RWPE1 (cell line): ENCODE data around the gene EPM2A.

Experiments
- CTCF ChIA-PET: fragments of 350-600 bp; sonication (Branson Sonifier 250); formaldehyde crosslinking; extraction: SDS; loops from one replicate; lab custom pipeline; 2021; lab: Yijun Ruan, JAX
- POLR2A ChIA-PET: fragments of 400-600 bp; formaldehyde crosslinking; extraction: SDS; loops from one replicate; lab custom pipeline; 2020; ENCODE audit warnings: antibody characterized with exemption; ENCODE audit not compliant: low non-redundant PET; lab: Yijun Ruan, JAX
- DNase-seq: peaks from one replicate; pipeline ENCODE4 v3.0.0; 2012; ENCODE audit warnings: low spot score
- H3K27ac ChIP-seq: fragments of 450-650 bp; 2 replicates; pipeline ENCODE4 v1.5.1; 2017
- CTCF ChIP-seq: fragments of 450-650 bp; conservative IDR thresholded peaks from 2 replicates; pipeline ENCODE4 v1.5.1; 2017; ENCODE audit warnings: low read depth, mild to moderate bottlenecking

EPM2A gene

GRCh38 chr6:145715426-145715825 lies 19.9 kb downstream of the EPM2A start:
- CTCF ChIA-PET, result no interaction called here
- POLR2A ChIA-PET, result no interaction called here
- no peak for DNase-seq
- no peak overlapping the region for H3K27ac ChIP-seq
- no peak for TF ChIP-seq CTCF

GRCh38 chr6:145714731-145715130 lies 20.6 kb downstream of the EPM2A start:
- TF ChIP-seq CTCF, result no peak
- no peak for DNase-seq
- H3K27ac ChIP-seq, result no peak overlapping the region
- POLR2A ChIA-PET, result no interaction called here
- CTCF ChIA-PET, result no interaction called here

GRCh38 chr6:145713773-145714172 lies 21.5 kb downstream of the EPM2A start:
- ChIA-PET CTCF (interaction anchor here (0.6 kb wide), 1 partner anchor 339 kb away, joined by 3 read pairs; no protein-coding TSS in a partner anchor), POLR2A (no interaction called here)
- TF ChIP-seq CTCF, result no peak
- no peak overlapping the region for H3K27ac ChIP-seq
- DNase-seq, result no peak

DNA sequence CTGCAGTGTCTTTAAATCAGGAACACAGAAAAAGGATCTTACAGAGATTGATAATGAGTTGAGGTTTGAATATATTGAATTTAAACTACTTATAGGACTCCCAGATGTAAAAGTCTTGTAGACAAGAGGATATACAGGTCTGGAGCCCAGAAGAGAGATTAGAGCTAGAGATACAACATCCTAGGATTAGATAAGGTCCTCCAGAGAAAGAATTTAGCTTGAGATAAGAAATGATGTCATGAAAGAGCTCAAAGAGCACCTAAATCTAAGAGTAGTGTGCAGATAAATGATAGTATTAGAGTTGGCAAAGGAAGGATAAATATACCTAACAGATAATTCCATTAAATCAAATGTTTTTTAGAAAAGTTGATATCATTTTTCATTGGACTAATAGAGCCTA lies 23.9 kb downstream of the EPM2A start:
- no peak overlapping the region for H3K27ac ChIP-seq
- no peak for TF ChIP-seq CTCF
- no peak for DNase-seq
- POLR2A ChIA-PET, result no interaction called here
- CTCF ChIA-PET, result no interaction called here

DNA sequence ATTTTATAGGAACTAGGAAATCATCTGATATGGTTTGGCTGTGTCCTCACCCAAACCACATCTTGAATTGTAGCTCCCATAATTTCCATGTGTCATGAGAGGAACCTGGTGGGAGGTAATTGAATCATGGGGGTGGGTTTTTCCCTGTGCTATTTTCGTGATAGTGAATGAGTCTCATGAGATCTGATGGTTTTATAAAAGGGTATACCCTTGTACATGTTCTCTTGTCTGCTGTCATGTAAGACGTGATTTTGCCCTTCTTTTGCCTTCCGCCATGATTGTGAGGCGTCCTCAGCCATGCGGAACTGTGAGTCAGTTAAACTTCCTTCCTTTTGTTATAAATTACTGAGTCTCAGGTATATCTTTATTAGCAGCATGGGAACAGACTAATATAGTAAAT lies 27.9 kb downstream of the EPM2A start:
- CTCF ChIA-PET, result no interaction called here

GRCh38 chr6:145705561-145705960 lies 29.8 kb downstream of the EPM2A start:
- no peak overlapping the region for H3K27ac ChIP-seq
- POLR2A ChIA-PET, result no interaction called here
- TF ChIP-seq CTCF, result no peak
- no peak for DNase-seq
- CTCF ChIA-PET, result no interaction called here

More for the DNA sequence above, 27.9 kb downstream of the EPM2A start:
- DNase-seq, result no peak
- TF ChIP-seq CTCF, result no peak
- POLR2A ChIA-PET, result no interaction called here
- H3K27ac ChIP-seq, result no peak overlapping the region
